KMS-11 (cell line): ENCODE data around the gene SNRPN.
"Not testable (repeated sequence)": the region's sequence is repeated elsewhere in the genome, so short reads cannot be mapped to it uniquely, and the experiment has no call there.

Source experiments
- H2AFZ ChIP-seq: fragments of 200-600 bp; sonication (generic); 2 replicates; pipeline ENCODE4 v1.6.1; 2016; ENCODE audit warnings: antibody characterized with exemption, mixed run types, low read depth
- H3K27ac ChIP-seq: fragments of 200-600 bp; sonication (generic); 2 replicates; pipeline ENCODE4 v1.6.1; 2016; ENCODE audit warnings: mild to moderate bottlenecking, mixed run types
- H3K27me3 ChIP-seq: fragments of 200-600 bp; sonication (generic); 2 replicates; pipeline ENCODE4 v1.6.1; 2017; ENCODE audit warnings: mild to moderate bottlenecking, low read depth, mixed run types, moderate library complexity; ENCODE audit not compliant: insufficient read depth
- H3K36me3 ChIP-seq: fragments of 200-600 bp; sonication (generic); 2 replicates; pipeline ENCODE4 v1.6.1; 2017; ENCODE audit warnings: mild to moderate bottlenecking, mixed run types; ENCODE audit not compliant: insufficient read depth
- H3K4me1 ChIP-seq: fragments of 200-600 bp; sonication (generic); 2 replicates; pipeline ENCODE4 v1.6.1; 2016; ENCODE audit warnings: mild to moderate bottlenecking, low read depth, mixed run types; ENCODE audit not compliant: poor library complexity, severe bottlenecking
- H3K4me2 ChIP-seq: fragments of 200-600 bp; sonication (generic); 2 replicates; pipeline ENCODE4 v1.7.0; 2016; ENCODE audit warnings: mild to moderate bottlenecking, mixed run types
- H3K4me3 ChIP-seq: fragments of 200-600 bp; sonication (generic); IDR thresholded peaks from 2 replicates; pipeline ENCODE4 v1.6.1; 2017; ENCODE audit warnings: low read depth, low read length, mixed read lengths; ENCODE audit not compliant: insufficient read depth
- H3K79me2 ChIP-seq: fragments of 200-600 bp; sonication (generic); 2 replicates; pipeline ENCODE4 v1.6.1; 2016; ENCODE audit warnings: low read depth, mixed run types; ENCODE audit not compliant: insufficient read depth
- H3K9ac ChIP-seq: fragments of 200-600 bp; sonication (generic); 2 replicates; pipeline ENCODE4 v1.6.1; 2016; ENCODE audit warnings: mild to moderate bottlenecking, mixed run types
- H4K20me1 ChIP-seq: fragments of 200-600 bp; sonication (generic); 2 replicates; pipeline ENCODE4 v1.6.1; 2016; ENCODE audit warnings: mild to moderate bottlenecking, mixed run types; ENCODE audit not compliant: insufficient read depth
- TF ChIP-seq, protein P1 (sequence below): fragments of 200-600 bp; sonication (generic); conservative IDR thresholded peaks from 2 replicates; pipeline ENCODE4 v1.6.1; 2017; ENCODE audit warnings: low read depth, mild to moderate bottlenecking, antibody characterized with exemption, low read length, moderate library complexity, mixed read lengths

The SNRPN gene

DNA sequence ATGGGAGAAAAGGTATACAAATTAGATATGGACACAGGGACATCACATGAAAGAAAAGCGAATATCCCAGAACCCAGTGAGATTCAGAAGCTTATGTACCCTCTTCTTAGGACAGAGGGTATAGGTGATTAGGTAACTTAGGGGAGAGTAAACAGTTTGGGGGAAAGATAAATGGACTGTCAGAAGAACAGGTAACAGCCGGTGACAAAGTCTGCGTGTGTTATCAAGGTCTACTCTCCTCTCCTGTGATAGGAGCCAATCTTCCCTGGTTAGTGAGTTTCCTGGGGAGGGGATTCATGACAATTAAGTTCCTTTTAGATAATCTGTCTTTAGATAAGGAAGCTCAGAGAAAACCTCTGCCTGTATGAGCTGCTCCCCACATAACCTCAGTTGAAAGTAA is 30.6 kb upstream of the SNRPN start:
- Histone ChIP-seq H3K9ac (no peak overlapping the region), H3K27ac (no peak overlapping the region)

DNA sequence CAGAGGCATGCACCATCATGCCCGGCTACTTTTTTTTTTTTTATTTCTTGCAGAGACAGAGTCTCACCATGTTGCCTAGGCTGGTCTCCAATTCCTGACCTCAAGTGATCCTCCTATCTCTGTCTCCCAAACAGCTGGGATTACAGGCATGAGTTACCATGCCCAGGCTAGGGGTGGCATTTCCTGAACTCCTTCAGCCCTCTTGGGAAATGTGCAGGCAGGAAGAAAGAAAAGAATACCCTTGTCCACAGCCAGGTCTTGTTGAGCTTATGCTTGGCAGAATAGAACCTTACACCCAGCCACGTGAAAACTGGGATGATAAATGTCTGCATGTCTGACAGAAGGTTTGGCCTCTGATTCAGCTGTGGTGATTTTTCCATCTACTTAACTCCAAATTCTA is 30.2 kb upstream of the SNRPN start:
- Histone ChIP-seq H2AFZ (no peak overlapping the region), H3K36me3 (no peaks in the 10 kb centered on the region), H3K9ac (no peak overlapping the region), H4K20me1 (no peaks in the 10 kb centered on the region), H3K79me2 (no peaks in the 10 kb centered on the region), H3K27ac (no peak overlapping the region), H3K4me3 (no peak overlapping the region), H3K4me2 (no peak overlapping the region), H3K4me1 (no peaks in the 10 kb centered on the region), H3K27me3 (no peaks in the 10 kb centered on the region)
- TF ChIP-seq, protein P1, sequence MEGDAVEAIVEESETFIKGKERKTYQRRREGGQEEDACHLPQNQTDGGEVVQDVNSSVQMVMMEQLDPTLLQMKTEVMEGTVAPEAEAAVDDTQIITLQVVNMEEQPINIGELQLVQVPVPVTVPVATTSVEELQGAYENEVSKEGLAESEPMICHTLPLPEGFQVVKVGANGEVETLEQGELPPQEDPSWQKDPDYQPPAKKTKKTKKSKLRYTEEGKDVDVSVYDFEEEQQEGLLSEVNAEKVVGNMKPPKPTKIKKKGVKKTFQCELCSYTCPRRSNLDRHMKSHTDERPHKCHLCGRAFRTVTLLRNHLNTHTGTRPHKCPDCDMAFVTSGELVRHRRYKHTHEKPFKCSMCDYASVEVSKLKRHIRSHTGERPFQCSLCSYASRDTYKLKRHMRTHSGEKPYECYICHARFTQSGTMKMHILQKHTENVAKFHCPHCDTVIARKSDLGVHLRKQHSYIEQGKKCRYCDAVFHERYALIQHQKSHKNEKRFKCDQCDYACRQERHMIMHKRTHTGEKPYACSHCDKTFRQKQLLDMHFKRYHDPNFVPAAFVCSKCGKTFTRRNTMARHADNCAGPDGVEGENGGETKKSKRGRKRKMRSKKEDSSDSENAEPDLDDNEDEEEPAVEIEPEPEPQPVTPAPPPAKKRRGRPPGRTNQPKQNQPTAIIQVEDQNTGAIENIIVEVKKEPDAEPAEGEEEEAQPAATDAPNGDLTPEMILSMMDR, result no peak

More for the DNA sequence above, 30.6 kb upstream of the SNRPN start:
- no peak overlapping the region for H3K4me2 ChIP-seq
- H3K36me3 ChIP-seq, result no peaks in the 10 kb centered on the region
- no peaks in the 10 kb centered on the region for H4K20me1 ChIP-seq
- TF ChIP-seq, protein P1, result no peak
- H3K79me2 ChIP-seq, result no peaks in the 10 kb centered on the region
- no peaks in the 10 kb centered on the region for H3K27me3 ChIP-seq
- no peak overlapping the region for H3K4me3 ChIP-seq
- no peaks in the 10 kb centered on the region for H3K4me1 ChIP-seq
- no peak overlapping the region for H2AFZ ChIP-seq

DNA sequence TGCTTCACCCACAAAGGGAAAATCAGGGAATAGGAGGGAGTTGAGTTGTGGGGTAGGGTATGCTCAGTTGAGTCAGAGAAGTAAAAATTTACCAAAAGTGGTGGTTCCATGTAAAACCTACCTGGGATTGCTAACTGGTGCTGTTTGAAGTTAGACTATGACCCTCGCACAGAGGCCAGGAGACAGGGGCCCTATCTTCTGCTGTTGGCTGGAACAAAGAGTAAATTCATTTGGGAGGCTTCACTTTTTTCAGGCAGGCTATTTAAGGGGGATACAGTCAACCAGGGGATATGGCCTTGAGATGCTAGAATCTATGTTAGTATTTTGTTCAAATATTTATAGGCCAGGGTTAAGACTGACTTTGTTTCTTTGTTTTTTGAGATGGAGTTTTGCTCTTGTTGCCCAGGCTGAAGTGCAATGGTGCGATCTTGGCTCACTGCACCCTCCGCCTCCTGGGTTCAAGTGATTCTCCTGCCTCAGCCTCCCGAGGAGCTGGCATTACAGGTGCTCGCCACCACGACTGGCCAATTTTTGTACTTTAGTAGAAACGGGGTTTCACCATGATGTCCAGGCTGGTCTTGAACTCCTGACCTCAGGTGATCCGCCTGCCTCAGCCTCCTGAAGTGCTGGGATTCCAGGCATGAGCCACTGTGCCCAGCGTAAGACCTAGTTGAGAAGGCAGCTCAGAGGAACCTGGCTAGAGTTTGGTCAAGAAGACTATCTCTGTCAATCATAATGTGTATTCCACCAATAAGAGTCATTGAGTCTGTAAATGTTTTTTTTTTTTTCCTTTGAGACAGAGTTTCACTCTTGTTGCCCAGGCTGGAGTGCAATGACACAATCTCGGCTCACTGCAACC is 22.7 kb upstream of the SNRPN start:
- not testable (repeated sequence) for H3K79me2 ChIP-seq, H3K4me2 ChIP-seq, H2AFZ ChIP-seq, H3K36me3 ChIP-seq, H3K4me1 ChIP-seq, H3K4me3 ChIP-seq, H4K20me1 ChIP-seq, H3K9ac ChIP-seq, H3K27ac ChIP-seq, H3K27me3 ChIP-seq

DNA sequence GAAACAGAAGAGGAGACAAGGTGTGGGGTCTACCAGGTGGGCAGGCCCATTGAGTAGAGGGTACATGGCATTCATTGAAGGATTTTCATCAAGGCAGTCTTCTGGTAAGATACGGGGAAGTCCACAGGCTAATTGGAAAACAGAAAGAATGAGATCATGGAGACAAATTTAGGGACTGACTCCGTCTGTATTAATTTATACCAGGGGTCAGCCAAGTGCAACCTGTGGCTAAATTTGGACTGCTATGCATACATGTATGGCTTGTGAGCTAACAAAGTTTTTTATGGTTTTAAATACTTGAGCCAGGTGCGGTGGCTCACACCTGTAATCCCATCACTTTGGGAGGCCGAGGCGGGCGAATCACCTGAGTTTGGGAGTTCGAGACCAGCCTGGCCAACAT is 21.1 kb upstream of the SNRPN start:
- Histone ChIP-seq H2AFZ (no peak overlapping the region), H3K4me2 (no peak overlapping the region), H3K27me3 (no peaks in the 10 kb centered on the region), H3K27ac (no peak overlapping the region), H3K4me1 (no peaks in the 10 kb centered on the region), H3K79me2 (no peaks in the 10 kb centered on the region), H3K4me3 (no peak overlapping the region), H3K36me3 (no peaks in the 10 kb centered on the region), H3K9ac (no peak overlapping the region), H4K20me1 (no peaks in the 10 kb centered on the region)
- TF ChIP-seq, protein P1, result no peak

DNA sequence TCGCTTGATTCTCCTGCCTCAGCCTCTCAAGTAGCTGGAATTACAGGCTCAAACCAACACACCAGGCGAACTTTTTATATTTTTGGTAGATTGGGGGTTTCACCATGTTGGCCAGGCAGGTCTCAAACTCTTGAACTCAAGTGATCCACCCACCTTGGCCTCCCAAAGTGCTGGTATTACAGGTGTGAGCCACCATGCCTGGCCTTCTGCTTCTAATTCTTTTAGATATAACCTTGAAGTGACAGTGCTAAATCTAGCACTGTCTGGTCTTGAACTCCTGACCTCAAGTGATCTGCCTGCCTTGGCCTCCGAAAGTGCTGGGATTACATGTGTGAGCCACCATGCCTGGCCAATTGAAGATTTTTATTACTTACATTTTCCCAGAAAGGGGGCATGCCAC is 16.6 kb upstream of the SNRPN start:
- not testable (repeated sequence) for H3K79me2 ChIP-seq, H3K27ac ChIP-seq, H3K9ac ChIP-seq, H3K36me3 ChIP-seq, H3K4me2 ChIP-seq, H2AFZ ChIP-seq, H3K27me3 ChIP-seq, H3K4me1 ChIP-seq, H4K20me1 ChIP-seq, H3K4me3 ChIP-seq
